HFF-Myc (cell line): ENCODE results near the gene SLC35F1.

Experiments
- DNase-seq: peaks from one replicate; pipeline ENCODE4 v3.0.0-alpha.2; 2011; ENCODE audit warnings: low read depth; ENCODE audit errors: extremely low read depth
- H3K4me3 ChIP-seq: replicated peaks from 2 replicates; pipeline ENCODE4 v1.5.1; 2011; ENCODE audit warnings: low read depth, mild to moderate bottlenecking, control low read depth, low read length
- TF ChIP-seq, protein P1 (sequence below): IDR thresholded peaks from 2 replicates; pipeline ENCODE4 v1.5.1; 2012; ENCODE audit warnings: mild to moderate bottlenecking, low read depth, low read length, control low read depth; ENCODE audit errors: missing control alignments

The SLC35F1 gene

DNA sequence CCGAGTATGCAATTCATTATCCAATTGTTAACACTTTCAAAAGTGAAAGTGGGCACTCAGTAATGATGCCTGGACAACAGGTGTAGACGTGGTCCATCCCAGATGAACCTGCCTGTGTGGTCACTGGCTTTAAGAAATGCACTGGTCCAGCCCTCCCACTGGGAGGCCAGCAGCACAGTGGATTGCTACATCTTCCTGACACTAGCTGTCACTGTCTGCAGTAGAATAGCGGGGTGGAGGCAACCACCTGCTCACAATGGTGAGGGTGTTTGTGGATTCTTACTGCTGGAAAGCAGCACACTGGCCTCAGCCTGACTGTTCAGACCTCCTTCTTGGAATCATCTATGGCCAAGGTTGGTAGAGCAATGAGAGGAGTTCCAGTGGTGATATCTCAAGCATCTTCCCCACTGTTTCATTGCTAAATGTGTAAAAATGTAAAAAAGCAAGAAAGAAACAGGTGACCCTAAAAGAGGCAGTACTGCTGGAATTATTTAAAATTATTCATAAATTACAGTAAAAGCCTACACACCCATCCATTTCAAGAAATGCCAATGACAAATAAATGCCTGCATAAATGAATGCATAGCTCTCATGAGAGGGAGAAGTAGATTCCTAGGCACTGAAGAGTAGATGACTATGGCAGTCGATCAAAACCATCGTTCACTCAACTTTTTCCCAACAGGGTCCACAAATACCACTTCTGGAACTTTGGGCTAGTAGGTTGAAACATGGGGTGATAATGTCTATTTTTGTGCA lies 413.0 kb downstream of the SLC35F1 start:
- DNase-seq, result no peak
- TF ChIP-seq, protein P1, sequence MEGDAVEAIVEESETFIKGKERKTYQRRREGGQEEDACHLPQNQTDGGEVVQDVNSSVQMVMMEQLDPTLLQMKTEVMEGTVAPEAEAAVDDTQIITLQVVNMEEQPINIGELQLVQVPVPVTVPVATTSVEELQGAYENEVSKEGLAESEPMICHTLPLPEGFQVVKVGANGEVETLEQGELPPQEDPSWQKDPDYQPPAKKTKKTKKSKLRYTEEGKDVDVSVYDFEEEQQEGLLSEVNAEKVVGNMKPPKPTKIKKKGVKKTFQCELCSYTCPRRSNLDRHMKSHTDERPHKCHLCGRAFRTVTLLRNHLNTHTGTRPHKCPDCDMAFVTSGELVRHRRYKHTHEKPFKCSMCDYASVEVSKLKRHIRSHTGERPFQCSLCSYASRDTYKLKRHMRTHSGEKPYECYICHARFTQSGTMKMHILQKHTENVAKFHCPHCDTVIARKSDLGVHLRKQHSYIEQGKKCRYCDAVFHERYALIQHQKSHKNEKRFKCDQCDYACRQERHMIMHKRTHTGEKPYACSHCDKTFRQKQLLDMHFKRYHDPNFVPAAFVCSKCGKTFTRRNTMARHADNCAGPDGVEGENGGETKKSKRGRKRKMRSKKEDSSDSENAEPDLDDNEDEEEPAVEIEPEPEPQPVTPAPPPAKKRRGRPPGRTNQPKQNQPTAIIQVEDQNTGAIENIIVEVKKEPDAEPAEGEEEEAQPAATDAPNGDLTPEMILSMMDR, result no peak
- H3K4me3 ChIP-seq, result no peak overlapping the region

DNA sequence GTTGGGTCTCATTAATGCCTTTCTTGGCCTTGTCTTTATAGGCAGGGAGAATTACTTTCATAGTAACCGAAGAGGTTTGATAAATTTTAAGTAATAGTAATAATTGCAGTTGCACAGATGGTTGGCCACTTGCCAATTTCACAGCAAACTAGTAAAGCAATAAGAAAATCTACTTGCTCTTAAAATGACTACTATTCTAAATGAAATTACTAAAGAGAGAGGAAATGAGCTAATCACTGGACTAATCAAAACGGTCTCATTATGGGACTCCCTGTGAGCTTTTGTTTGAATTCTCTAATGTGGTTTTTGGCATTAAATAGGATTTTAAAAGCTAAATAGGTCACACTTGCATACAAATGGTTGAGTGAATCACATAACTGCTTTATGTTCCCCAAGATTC lies 413.6 kb downstream of the SLC35F1 start:
- TF ChIP-seq, protein P1, result no peak
- no peak for DNase-seq
- H3K4me3 ChIP-seq, result no peak overlapping the region

DNA sequence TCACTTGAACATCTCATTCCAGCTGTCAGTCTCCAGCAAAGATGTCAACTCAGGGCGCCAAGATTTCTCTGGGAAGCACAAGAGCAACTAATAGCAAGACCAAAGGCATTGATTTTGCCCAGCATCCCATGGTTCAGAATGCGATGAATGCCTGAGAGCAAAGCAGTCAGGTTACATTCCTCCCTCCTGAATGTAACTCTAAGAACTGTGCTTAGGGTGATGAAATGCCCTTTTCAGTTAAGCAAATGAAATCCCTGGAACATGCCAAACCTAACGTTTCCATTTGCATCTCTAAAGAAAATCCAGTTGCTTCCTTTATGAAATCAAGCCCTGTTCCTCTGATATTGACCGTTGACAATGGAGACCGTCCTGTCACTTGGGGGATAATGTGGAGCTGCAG lies 417.1 kb downstream of the SLC35F1 start:
- H3K4me3 ChIP-seq, result no peak overlapping the region
- no peak for DNase-seq
- TF ChIP-seq, protein P1, result no peak

DNA sequence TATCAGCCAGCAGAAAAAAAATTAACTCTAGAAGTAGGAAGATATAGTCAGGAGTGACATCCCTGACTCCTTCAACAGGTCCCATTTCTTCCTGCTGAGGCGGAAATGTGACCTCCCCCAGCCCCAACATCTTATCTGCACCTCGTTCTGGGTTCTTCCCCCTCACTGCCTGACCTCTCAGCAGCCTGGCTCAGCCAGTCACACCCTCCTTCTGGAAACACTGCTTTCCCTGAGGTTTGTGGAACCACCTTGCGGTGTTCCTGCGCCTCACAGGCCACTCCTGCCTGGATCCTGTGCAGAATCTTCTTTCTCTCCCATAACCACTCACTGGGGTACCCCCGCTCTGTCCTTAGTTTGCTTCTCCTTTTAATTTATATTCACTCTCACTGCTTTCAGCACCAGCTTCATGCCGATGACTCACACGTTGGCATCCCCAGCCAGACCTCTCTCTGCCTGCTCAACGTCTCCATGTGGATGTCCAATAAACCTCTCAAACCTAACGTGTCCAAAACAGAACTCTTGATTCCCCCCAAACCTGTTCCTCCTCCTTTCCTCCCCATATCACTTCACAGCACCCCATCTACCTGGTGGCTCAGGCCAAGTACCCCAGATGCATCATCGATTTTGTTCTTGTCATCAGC lies 418.3 kb downstream of the SLC35F1 start:
- no peak for DNase-seq
- H3K4me3 ChIP-seq, result no peak overlapping the region
- TF ChIP-seq, protein P1, result no peak

DNA sequence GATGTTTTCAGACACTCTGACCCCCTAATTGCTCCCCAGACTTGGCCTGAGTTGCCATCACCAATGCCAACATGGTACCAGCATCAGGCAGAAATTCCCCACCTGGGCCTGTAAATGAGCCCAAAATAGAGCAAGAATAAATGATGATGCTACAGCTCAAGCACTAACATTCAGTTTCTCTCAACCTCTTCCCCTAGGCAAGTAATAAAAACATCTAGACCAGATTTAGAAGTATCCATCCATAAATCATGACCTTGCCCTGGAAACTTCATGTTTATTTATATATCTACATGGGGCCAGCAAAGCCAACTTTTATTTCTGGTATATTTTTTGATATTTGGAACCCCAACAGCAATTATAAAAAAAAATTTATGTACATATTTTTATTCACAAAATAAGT lies 419.6 kb downstream of the SLC35F1 start:
- TF ChIP-seq, protein P1, result no peak
- H3K4me3 ChIP-seq, result no peak overlapping the region
- DNase-seq, result no peak

DNA sequence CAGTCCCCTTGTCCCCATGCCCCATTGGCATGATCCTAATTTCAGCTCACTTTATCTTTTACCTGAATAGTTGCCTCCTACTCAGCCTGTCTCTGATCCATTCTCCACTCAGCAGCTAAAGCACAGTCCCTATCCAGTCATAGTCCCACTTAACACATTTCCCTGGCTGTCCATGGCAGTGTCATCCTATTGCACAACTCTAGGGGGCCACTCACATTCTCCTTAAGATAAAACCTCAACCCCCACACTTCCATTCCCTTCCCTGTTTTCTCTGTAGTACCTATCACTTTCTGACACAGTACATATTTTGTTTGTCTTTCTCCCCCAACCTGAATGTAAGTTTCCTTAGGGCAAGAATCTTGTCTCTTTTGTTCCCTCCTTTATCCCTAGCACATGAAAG lies 420.2 kb downstream of the SLC35F1 start:
- no peak overlapping the region for H3K4me3 ChIP-seq
- DNase-seq, result no peak
- TF ChIP-seq, protein P1, result no peak
